Measurements from ENCODE around the gene FAM76B.

DNA sequence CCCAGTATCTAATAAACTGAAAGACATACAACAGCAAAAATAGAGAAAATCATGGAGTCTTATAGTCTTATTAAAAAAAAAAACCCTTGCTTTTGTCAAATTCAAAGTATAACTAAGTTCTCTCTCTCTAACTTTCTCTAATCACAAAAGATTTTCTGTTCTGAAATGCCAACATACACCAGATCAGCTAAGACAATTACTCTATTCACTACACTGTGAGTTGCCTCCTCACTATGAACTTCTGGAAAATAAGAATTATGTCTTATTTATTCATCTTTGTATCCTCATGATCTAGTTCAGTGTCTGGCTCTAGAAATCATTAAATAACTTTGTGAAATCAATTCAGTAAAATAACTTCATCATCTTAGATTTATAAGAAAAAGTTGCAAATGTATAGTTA lies 12.7 kb downstream of the FAM76B start:
- TF ChIP-seq, protein P1, sequence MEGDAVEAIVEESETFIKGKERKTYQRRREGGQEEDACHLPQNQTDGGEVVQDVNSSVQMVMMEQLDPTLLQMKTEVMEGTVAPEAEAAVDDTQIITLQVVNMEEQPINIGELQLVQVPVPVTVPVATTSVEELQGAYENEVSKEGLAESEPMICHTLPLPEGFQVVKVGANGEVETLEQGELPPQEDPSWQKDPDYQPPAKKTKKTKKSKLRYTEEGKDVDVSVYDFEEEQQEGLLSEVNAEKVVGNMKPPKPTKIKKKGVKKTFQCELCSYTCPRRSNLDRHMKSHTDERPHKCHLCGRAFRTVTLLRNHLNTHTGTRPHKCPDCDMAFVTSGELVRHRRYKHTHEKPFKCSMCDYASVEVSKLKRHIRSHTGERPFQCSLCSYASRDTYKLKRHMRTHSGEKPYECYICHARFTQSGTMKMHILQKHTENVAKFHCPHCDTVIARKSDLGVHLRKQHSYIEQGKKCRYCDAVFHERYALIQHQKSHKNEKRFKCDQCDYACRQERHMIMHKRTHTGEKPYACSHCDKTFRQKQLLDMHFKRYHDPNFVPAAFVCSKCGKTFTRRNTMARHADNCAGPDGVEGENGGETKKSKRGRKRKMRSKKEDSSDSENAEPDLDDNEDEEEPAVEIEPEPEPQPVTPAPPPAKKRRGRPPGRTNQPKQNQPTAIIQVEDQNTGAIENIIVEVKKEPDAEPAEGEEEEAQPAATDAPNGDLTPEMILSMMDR (IDR thresholded peaks at IDR 0.05) = no peak
- TF ChIP-seq POLR2AphosphoS5 (IDR thresholded peaks at IDR 0.05) = no peak

All from transverse colon (tissue), 4 donors.